Measurements from ENCODE around the gene ZSCAN5A. TPM values are rescaled to one million over a fixed set of nuclear protein-coding genes. Genes with fewer than 3 reads are reported as not detected.

Gene ZSCAN5A
- total RNA-seq, 4 donors from 2014 or later, result 5.1 to 21.3 (median 10.1) TPM

- 78 to 84% methylated on average over 6 of the region's 6 CpGs for WGBS, 2 donors
- DNase-seq (ENCODE audit: low spot score in 2 of 2), result no peak
- Histone ChIP-seq H3K9me3 (peaks cover 0 to 4% (median 2%) of the 10 kb centered on the region in 4 donors), H3K4me3 (no peak within 1 kb of the TSS), H3K27ac (no peak within 1 kb of the TSS), H3K27me3 (no peaks in the 10 kb centered on the region), H3K4me1 (no peaks in the 10 kb centered on the region), H3K36me3 (peaks cover 0 to 9% (median 0%) of the 10 kb centered on the region in 3 donors)
- no peak for TF ChIP-seq POLR2A (IDR thresholded peaks at IDR 0.05)
These were observed 42.4 kb downstream of the ZSCAN5A start, which contains the start of gene EDDM13 for GRCh38 chr19:56272161-56272798. Gene EDDM13, plus strand, starts transcription at chr19:56272748. Its CDS starts 87 bp downstream, at chr19:56272835.

GRCh38 chr19:56271151-56271550, 43.5 kb downstream of the ZSCAN5A start:
- Histone ChIP-seq H3K36me3 (peaks cover 0 to 3% (median 0%) of the 10 kb centered on the region in 3 donors), H3K27me3 (no peaks in the 10 kb centered on the region), H3K9me3 (no peaks in the 10 kb centered on the region), H3K27ac (no peak overlapping the region), H3K4me3 (no peak overlapping the region), H3K4me1 (no peaks in the 10 kb centered on the region)
- 74 to 78% methylated on average over 6 of the region's 6 CpGs for WGBS, 2 donors
- DNase-seq (ENCODE audit: low spot score in 2 of 2), result no peak
- no peak for TF ChIP-seq CTCF (IDR thresholded peaks at IDR 0.05)
- no peak for TF ChIP-seq POLR2A (IDR thresholded peaks at IDR 0.05)
- TF ChIP-seq EP300 (IDR thresholded peaks at IDR 0.05), result no peak

- Histone ChIP-seq H3K4me3 (no peak overlapping the region), H3K27me3 (no peaks in the 10 kb centered on the region), H3K4me1 (no peaks in the 10 kb centered on the region), H3K27ac (no peak overlapping the region), H3K9me3 (no peaks in the 10 kb centered on the region), H3K36me3 (peaks cover 0 to 3% (median 0%) of the 10 kb centered on the region in 3 donors)
- no peak for DNase-seq (ENCODE audit: low spot score in 2 of 2)
- 82 to 87% methylated on average over 3 of the region's 3 CpGs for WGBS, 2 donors
- TF ChIP-seq EP300 (IDR thresholded peaks at IDR 0.05) (no peak), POLR2A (IDR thresholded peaks at IDR 0.05) (no peak), CTCF (IDR thresholded peaks at IDR 0.05) (no peak)
These were observed 44.0 kb downstream of the ZSCAN5A start for GRCh38 chr19:56270676-56271075.

GRCh38 chr19:56269348-56269747, 45.3 kb downstream of the ZSCAN5A start:
- no peaks in the 10 kb centered on the region for H3K27me3 ChIP-seq
- no peak for TF ChIP-seq CTCF (IDR thresholded peaks at IDR 0.05)
- no peak for TF ChIP-seq EP300 (IDR thresholded peaks at IDR 0.05)
- no peak for TF ChIP-seq POLR2A (IDR thresholded peaks at IDR 0.05)
- peaks cover 0 to 3% (median 0%) of the 10 kb centered on the region in 3 donors for H3K36me3 ChIP-seq
- no peaks in the 10 kb centered on the region for H3K9me3 ChIP-seq
- no peak overlapping the region for H3K4me3 ChIP-seq
- no peak for DNase-seq (ENCODE audit: low spot score in 2 of 2)
- no peak overlapping the region for H3K27ac ChIP-seq
- 91 to 97% methylated on average over 6 of the region's 6 CpGs for WGBS, 2 donors
- no peaks in the 10 kb centered on the region for H3K4me1 ChIP-seq

GRCh38 chr19:56266051-56266450, 48.6 kb downstream of the ZSCAN5A start:
- no peak for DNase-seq (ENCODE audit: low spot score in 2 of 2)
- WGBS, 2 donors, result 21 to 51% methylated on average over 3 of the region's 3 CpGs
- H3K9me3 ChIP-seq, result no peaks in the 10 kb centered on the region
- H3K27me3 ChIP-seq, result no peaks in the 10 kb centered on the region
- no peak overlapping the region for H3K4me3 ChIP-seq
- peaks cover 0 to 8% (median 0%) of the 10 kb centered on the region in 3 donors for H3K36me3 ChIP-seq
- H3K27ac ChIP-seq, result no peak overlapping the region
- no peak for TF ChIP-seq POLR2A (IDR thresholded peaks at IDR 0.05)
- TF ChIP-seq EP300 (IDR thresholded peaks at IDR 0.05), result no peak
- no peak for TF ChIP-seq CTCF (IDR thresholded peaks at IDR 0.05)
- no peaks in the 10 kb centered on the region for H3K4me1 ChIP-seq

Data from tibial nerve (tissue), 4 donors.